GM12878 (cell line): Measurements from ENCODE around the gene GRAMD1B. TPM values are rescaled to one million over a fixed set of nuclear protein-coding genes. Genes with fewer than 3 reads are reported as not detected.

Experiments
- ATF7 ChIP-seq: fragments of 450-650 bp; IDR thresholded peaks from 2 replicates; pipeline ENCODE4 v1.6.1; 2016; ENCODE audit warnings: low read depth, mild to moderate bottlenecking
- CREM ChIP-seq: IDR thresholded peaks from 2 replicates; pipeline ENCODE4 v1.6.1; 2014; ENCODE audit warnings: antibody characterized with exemption, low read depth
- FOXK2 ChIP-seq: fragments of 450-650 bp; IDR thresholded peaks from 2 replicates; pipeline ENCODE4 v1.6.1; 2017; ENCODE audit warnings: mild to moderate bottlenecking, moderate library complexity
- HDGF ChIP-seq: fragments of 450-650 bp; IDR thresholded peaks from 2 replicates; pipeline ENCODE4 v1.6.1; 2016; ENCODE audit warnings: antibody characterized with exemption
- IKZF1 ChIP-seq: fragments of 450-650 bp; conservative IDR thresholded peaks from 2 replicates; pipeline ENCODE4 v1.6.1; 2017; ENCODE audit warnings: antibody characterized with exemption, mild to moderate bottlenecking
- MYB ChIP-seq: fragments of 150-350 bp; IDR thresholded peaks from 2 replicates; pipeline ENCODE4 v1.6.1; 2014; ENCODE audit warnings: mild to moderate bottlenecking, low read depth, low read length, borderline replicate concordance
- NBN ChIP-seq: fragments of 450-650 bp; IDR thresholded peaks from 2 replicates; pipeline ENCODE4 v1.6.1; 2016
- PAX8 ChIP-seq: fragments of 450-650 bp; IDR thresholded peaks from 2 replicates; pipeline ENCODE4 v1.6.1; 2017; ENCODE audit warnings: mild to moderate bottlenecking, moderate library complexity
- USF2 ChIP-seq: IDR thresholded peaks from 2 replicates; pipeline ENCODE4 v1.6.1; 2011; ENCODE audit warnings: low read depth, low read length, improper control_type of control experiment, borderline replicate concordance
- polyA plus RNA-seq, 11 experiments: library from polyadenylated mRNA; depleted of rRNA in 4 of 11; unstranded in 6 of 11; stranded (reverse) in 5 of 11; fragments of >200 nt; fragmentation: Nextera tagmentation in 4 of 11; fragmentation: Illumina TruSeq in 1 of 11; extraction: Ambion mirVana in 4 of 11; extraction: Trizol in 1 of 11; gene quantifications; 1 replicate in 1 of 11; 2 replicates in 10 of 11; pipeline versions ENCODE4 v1.2.1 to v1.2.3, GENCODE V29; 2011 to 2016; ENCODE audit warnings: inconsistent platforms in 2 of 11, missing spikeins in 2 of 11, low read depth in 1 of 11
- total RNA-seq, 4 experiments: library from RNA; depleted of rRNA in 3 of 4; stranded (reverse); fragments of >200 nt in 3 of 4; fragmentation: Illumina TruSeq in 1 of 4; extraction: Trizol in 1 of 4; gene quantifications; 2 replicates each; pipeline versions ENCODE4 v1.2.1 to v1.2.3, GENCODE V29; 2013 to 2021
- TF ChIP-seq, protein P1 (sequence below): IDR thresholded peaks from 2 replicates; pipeline ENCODE4 v1.6.1; 2012; ENCODE audit warnings: low read length, inconsistent platforms

The GRAMD1B gene
- total and polyA plus RNA-seq, 10 of the 15 experiments (the other 5 are each of a cell fraction or from before 2014, with no cell fraction given) = 1.9 to 49.1 (median 26.9) TPM

GRCh38 chr11:123405123-123405592, 24.9 kb upstream of the GRAMD1B start (continued):
- TF ChIP-seq MYB (no peak), PAX8 (no peak), USF2 (no peak), IKZF1 (peak; percentile 59), CREM (peak; percentile 52; the same call in 1 of the 2 replicates), FOXK2 (no peak), NBN (peak; percentile 60), ATF7 (peak; percentile 68), HDGF (0 out of 2 replicates have a peak, but pooled peaks have one; percentile 45)
- TF ChIP-seq, protein P1, sequence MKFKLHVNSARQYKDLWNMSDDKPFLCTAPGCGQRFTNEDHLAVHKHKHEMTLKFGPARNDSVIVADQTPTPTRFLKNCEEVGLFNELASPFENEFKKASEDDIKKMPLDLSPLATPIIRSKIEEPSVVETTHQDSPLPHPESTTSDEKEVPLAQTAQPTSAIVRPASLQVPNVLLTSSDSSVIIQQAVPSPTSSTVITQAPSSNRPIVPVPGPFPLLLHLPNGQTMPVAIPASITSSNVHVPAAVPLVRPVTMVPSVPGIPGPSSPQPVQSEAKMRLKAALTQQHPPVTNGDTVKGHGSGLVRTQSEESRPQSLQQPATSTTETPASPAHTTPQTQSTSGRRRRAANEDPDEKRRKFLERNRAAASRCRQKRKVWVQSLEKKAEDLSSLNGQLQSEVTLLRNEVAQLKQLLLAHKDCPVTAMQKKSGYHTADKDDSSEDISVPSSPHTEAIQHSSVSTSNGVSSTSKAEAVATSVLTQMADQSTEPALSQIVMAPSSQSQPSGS = peak; percentile 39; the same call in 1 of the 2 replicates
